Endothelial cell of umbilical vein (primary cell): ENCODE data around the gene USP43. TPM values are rescaled to one million over a fixed set of nuclear protein-coding genes. Genes with fewer than 3 reads are reported as not detected.

ENCODE experiments used
- BruUV-seq: library from RNA; stranded (reverse); fragments of 400-500 nt; replicated peaks from 2 replicates; lab custom pipeline; 2021; lab: Mats Ljungman, UMichigan
- CTCF ChIA-PET: fragments of 300-600, 350-600 bp; sonication (Branson Sonifier 250); formaldehyde crosslinking; loops from one replicate; lab custom pipeline; 2021; ENCODE audit warnings: antibody characterized with exemption, inconsistent platforms; lab: Charles Lee
- POLR2A ChIA-PET: fragments of 300-600, 350-600 bp; sonication (Branson Sonifier 250); formaldehyde crosslinking; loops from one replicate; lab custom pipeline; 2021; ENCODE audit warnings: antibody characterized with exemption, inconsistent platforms; lab: Charles Lee
- DNase-seq: peaks from one replicate; pipeline ENCODE4 v3.0.0-alpha.2; 2011; ENCODE audit warnings: low read depth, low spot score
- FAIRE-seq: peaks from 2 replicates; lab custom pipeline; 2011; peaks lifted over from hg19 to GRCh38; lab: Jason Lieb, UNC
- H2AFZ ChIP-seq: 2 replicates; pipeline ENCODE4 v1.6.0; 2012; ENCODE audit warnings: low read depth, low read length, control low read depth, inconsistent platforms
- H3K27ac ChIP-seq: 2 replicates; pipeline ENCODE4 v1.5.1; 2011; ENCODE audit warnings: low read depth, mild to moderate bottlenecking, control low read depth, low read length, moderate library complexity; ENCODE audit not compliant: insufficient read depth
- H3K27me3 ChIP-seq, 2 experiments: 2 replicates each; pipeline versions ENCODE4 v1.6.0 to v1.6.1; 2011; ENCODE audit warnings: low read length in 2 of 2, mixed read lengths in 1 of 2; ENCODE audit not compliant: control insufficient read depth in 2 of 2, insufficient read depth in 2 of 2
- H3K36me3 ChIP-seq, 2 experiments: 2 replicates in 1 of 2; 3 replicates in 1 of 2; pipeline ENCODE4 v1.5.1; 2011; ENCODE audit warnings: low read length in 2 of 2, mild to moderate bottlenecking in 1 of 2, moderate library complexity in 1 of 2; ENCODE audit not compliant: control insufficient read depth in 2 of 2, insufficient read depth in 2 of 2; ENCODE audit errors: extremely low read depth in 1 of 2
- H3K4me1 ChIP-seq: 3 replicates; pipeline ENCODE4 v1.5.1; 2011; ENCODE audit warnings: mild to moderate bottlenecking, low read length; ENCODE audit not compliant: control insufficient read depth, insufficient read depth; ENCODE audit errors: extremely low read depth
- H3K4me2 ChIP-seq: 2 replicates; pipeline ENCODE4 v1.6.1; 2011; ENCODE audit warnings: low read length, control low read depth, mixed read lengths; ENCODE audit not compliant: insufficient read depth
- H3K4me3 ChIP-seq, 3 experiments: fragments of 200-600 bp in 1 of 3; sonication (generic), shearing (Covaris generic) in 1 of 3; replicated peaks in 1 of 3; 2 replicates each; pipeline ENCODE4 v1.5.1; 2011 to 2016; ENCODE audit warnings: control low read depth in 3 of 3, low read length in 3 of 3, mild to moderate bottlenecking in 2 of 3, inconsistent platforms in 1 of 3, low read depth in 1 of 3, moderate library complexity in 1 of 3; ENCODE audit not compliant: insufficient read depth in 1 of 3
- H3K79me2 ChIP-seq: 2 replicates; pipeline ENCODE4 v1.6.0; 2012; ENCODE audit warnings: low read length, inconsistent platforms; ENCODE audit not compliant: control insufficient read depth, insufficient read depth
- H3K9ac ChIP-seq: replicated peaks from 2 replicates; pipeline ENCODE3; 2011; ENCODE audit warnings: low read length, control low read depth; ENCODE audit not compliant: insufficient read depth; ENCODE audit errors: extremely low read depth
- H3K9me1 ChIP-seq: replicated peaks from 3 replicates; pipeline ENCODE4 v1.6.0; 2011; ENCODE audit warnings: mild to moderate bottlenecking, low read length; ENCODE audit not compliant: control insufficient read depth, insufficient read depth; ENCODE audit errors: extremely low read depth
- H3K9me3 ChIP-seq: replicated peaks from 2 replicates; pipeline ENCODE4 v1.5.1; 2012; ENCODE audit warnings: low read length, inconsistent platforms; ENCODE audit not compliant: control insufficient read depth, insufficient read depth
- H4K20me1 ChIP-seq: replicated peaks from 2 replicates; pipeline ENCODE3; 2011; ENCODE audit warnings: mild to moderate bottlenecking, low read length; ENCODE audit not compliant: control insufficient read depth, insufficient read depth; ENCODE audit errors: extremely low read depth
- EZH2 ChIP-seq: IDR thresholded peaks from 2 replicates; pipeline ENCODE4 v1.6.1; 2012; ENCODE audit warnings: borderline replicate concordance, low read depth, mild to moderate bottlenecking, moderate library complexity, low read length, inconsistent platforms; ENCODE audit not compliant: severe bottlenecking
- FOS ChIP-seq: IDR thresholded peaks from 2 replicates; pipeline ENCODE4 v1.6.1; 2011; ENCODE audit warnings: mild to moderate bottlenecking, low read length, moderate library complexity, borderline replicate concordance; ENCODE audit not compliant: insufficient read depth
- GATA2 ChIP-seq: IDR thresholded peaks from 2 replicates; pipeline ENCODE4 v1.7.0; 2011; ENCODE audit warnings: low read depth, mild to moderate bottlenecking, moderate library complexity, mixed read lengths, low read length; ENCODE audit not compliant: insufficient read length, insufficient read depth
- JUN ChIP-seq: IDR thresholded peaks from 2 replicates; pipeline ENCODE4 v1.6.1; 2011; ENCODE audit warnings: borderline replicate concordance, low read depth; ENCODE audit not compliant: insufficient read length, insufficient read depth
- MAX ChIP-seq: IDR thresholded peaks from 2 replicates; pipeline ENCODE4 v1.6.1; 2011; ENCODE audit not compliant: insufficient read depth, insufficient read length
- MYC ChIP-seq: IDR thresholded peaks from one replicate; pipeline ENCODE4 v1.6.1; 2011; ENCODE audit warnings: mild to moderate bottlenecking, low read depth, low read length
- POLR2A ChIP-seq: IDR thresholded peaks from 2 replicates; pipeline ENCODE4 v1.6.1; 2012; ENCODE audit warnings: low read depth, mild to moderate bottlenecking, control low read depth, low read length
- POLR2AphosphoS5 ChIP-seq: IDR thresholded peaks from 2 replicates; pipeline ENCODE4 v1.6.1; 2012; ENCODE audit warnings: low read depth, mild to moderate bottlenecking, control low read depth, low read length, moderate library complexity; ENCODE audit not compliant: insufficient read depth
- dilution Hi-C: fragments of 300-500 bp; cut with MboI; formaldehyde crosslinking; loops from one replicate; pipeline ENCODE4 v1.15.0; 2019; ENCODE audit warnings: low sequenced_read_pairs; ENCODE audit not compliant: extremely low pct_ligation_motif_present
- intact Hi-C: fragments of 100-400 bp; cut with micrococcal nuclease; formaldehyde crosslinking; loops from one replicate; pipeline ENCODE4 v1.10.0; 2022
- polyA plus RNA-seq, 4 experiments: library from polyadenylated mRNA; depleted of rRNA in 3 of 4; stranded (reverse) in 3 of 4; unstranded in 1 of 4; fragments of >200 nt; gene quantifications; 2 replicates each; pipeline versions ENCODE4 v1.2.1 to v1.2.3, GENCODE V29; 2011 to 2012; ENCODE audit warnings: missing spikeins in 1 of 4
- total RNA-seq: library from RNA; stranded (reverse); gene quantifications from 2 replicates; pipeline ENCODE4 v1.2.3, GENCODE V29; 2021
- TF ChIP-seq, protein P1 (sequence below), 2 donors: IDR thresholded peaks; 1 replicate in 1 of 2; 2 replicates in 1 of 2; pipeline ENCODE4 v1.5.1; 2011; ENCODE audit warnings: low read length in 2 of 2, mild to moderate bottlenecking in 2 of 2, moderate library complexity in 2 of 2, control low read depth in 1 of 2, inconsistent platforms in 1 of 2, low read depth in 1 of 2; ENCODE audit not compliant: insufficient read depth in 1 of 2; ENCODE audit errors: extremely low read depth in 1 of 2

USP43 gene
- total and polyA plus RNA-seq, 2 donors (not counting 3 experiments of a cell fraction or from before 2014, with no cell fraction given) = 0.01 TPM; not detected in 1

GRCh38 chr17:9611557-9611956 lies 33.8 kb upstream of the USP43 start:
- Histone ChIP-seq H3K4me3 (no peak overlapping the region), H2AFZ (no peak overlapping the region), H3K9me3 (no peaks in the 10 kb centered on the region), H3K9ac (no peak overlapping the region), H3K4me1 (no peaks in the 10 kb centered on the region), H3K9me1 (no peaks in the 10 kb centered on the region), H3K27ac (no peak overlapping the region), H3K36me3 (no peaks in the 10 kb centered on the region), H4K20me1 (no peaks in the 10 kb centered on the region), H3K4me2 (no peak overlapping the region), H3K27me3 (no peaks in the 10 kb centered on the region), H3K79me2 (no peaks in the 10 kb centered on the region)
- intact Hi-C loops (no loop called here), dilution Hi-C loops (no loop called here)
- no TSS peak for BruUV-seq
- FAIRE-seq (no peak), DNase-seq (no peak)
- TF ChIP-seq FOS (no peak), MYC (no peak), GATA2 (no peak), JUN (no peak), EZH2 (no peak), POLR2AphosphoS5 (no peak), POLR2A (no peak), MAX (no peak)
- TF ChIP-seq, protein P1, sequence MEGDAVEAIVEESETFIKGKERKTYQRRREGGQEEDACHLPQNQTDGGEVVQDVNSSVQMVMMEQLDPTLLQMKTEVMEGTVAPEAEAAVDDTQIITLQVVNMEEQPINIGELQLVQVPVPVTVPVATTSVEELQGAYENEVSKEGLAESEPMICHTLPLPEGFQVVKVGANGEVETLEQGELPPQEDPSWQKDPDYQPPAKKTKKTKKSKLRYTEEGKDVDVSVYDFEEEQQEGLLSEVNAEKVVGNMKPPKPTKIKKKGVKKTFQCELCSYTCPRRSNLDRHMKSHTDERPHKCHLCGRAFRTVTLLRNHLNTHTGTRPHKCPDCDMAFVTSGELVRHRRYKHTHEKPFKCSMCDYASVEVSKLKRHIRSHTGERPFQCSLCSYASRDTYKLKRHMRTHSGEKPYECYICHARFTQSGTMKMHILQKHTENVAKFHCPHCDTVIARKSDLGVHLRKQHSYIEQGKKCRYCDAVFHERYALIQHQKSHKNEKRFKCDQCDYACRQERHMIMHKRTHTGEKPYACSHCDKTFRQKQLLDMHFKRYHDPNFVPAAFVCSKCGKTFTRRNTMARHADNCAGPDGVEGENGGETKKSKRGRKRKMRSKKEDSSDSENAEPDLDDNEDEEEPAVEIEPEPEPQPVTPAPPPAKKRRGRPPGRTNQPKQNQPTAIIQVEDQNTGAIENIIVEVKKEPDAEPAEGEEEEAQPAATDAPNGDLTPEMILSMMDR (IDR thresholded peaks at IDR 0.05; ENCODE audit: extremely low read depth in 1 of 2, insufficient read depth in 1 of 2, low read depth in 1 of 2, low read length in 2 of 2) = no peak
- ChIA-PET POLR2A (no interaction called here), CTCF (no interaction called here)
